GM19452 (cell line): Measurements from ENCODE around the gene UQCR11.
A peak's percentile ranks its signal among the peaks of the same experiment; 100 is the strongest.

ENCODE experiments used
- ATAC-seq: cut with Tn5 transposase; IDR thresholded peaks from one replicate; pipeline ENCODE4 v1.9.1; 2021; ENCODE audit not compliant: unreplicated experiment

Gene UQCR11

GRCh38 chr19:1616875-1617274, 11.6 kb upstream of the UQCR11 start:
- no peak for ATAC-seq

GRCh38 chr19:1616396-1616795, 11.1 kb upstream of the UQCR11 start:
- no peak for ATAC-seq

- no peak for ATAC-seq
Measured at GRCh38 chr19:1615156-1615765, 10.0 kb upstream of the UQCR11 start.

GRCh38 chr19:1613808-1614570, 8.7 kb upstream of the UQCR11 start:
- no peak for ATAC-seq

GRCh38 chr19:1613146-1613545, 7.9 kb upstream of the UQCR11 start:
- no peak for ATAC-seq

GRCh38 chr19:1612114-1613086, 7.1 kb upstream of the UQCR11 start:
- ATAC-seq = no peak

DNA sequence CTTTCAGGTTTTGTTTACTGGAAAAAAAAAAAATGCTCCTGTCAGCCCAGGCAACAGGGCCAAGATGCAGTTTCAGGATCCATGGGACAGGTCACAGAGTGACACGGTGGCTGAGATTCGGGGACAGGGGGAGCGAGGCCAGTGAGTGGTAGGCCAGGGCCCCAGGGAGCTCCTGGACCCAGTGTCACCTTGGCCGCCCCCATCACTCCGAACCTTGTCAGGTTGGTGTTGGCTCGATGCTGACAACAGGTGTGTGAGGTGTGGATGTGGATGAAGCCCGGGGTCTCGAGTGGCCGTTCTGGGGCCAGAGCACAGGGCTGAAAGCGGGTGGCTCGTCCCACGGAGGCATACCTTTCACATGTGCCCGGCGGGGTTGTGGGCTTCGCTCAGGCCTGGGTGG, 6.1 kb upstream of the UQCR11 start:
- ATAC-seq = no peak

DNA sequence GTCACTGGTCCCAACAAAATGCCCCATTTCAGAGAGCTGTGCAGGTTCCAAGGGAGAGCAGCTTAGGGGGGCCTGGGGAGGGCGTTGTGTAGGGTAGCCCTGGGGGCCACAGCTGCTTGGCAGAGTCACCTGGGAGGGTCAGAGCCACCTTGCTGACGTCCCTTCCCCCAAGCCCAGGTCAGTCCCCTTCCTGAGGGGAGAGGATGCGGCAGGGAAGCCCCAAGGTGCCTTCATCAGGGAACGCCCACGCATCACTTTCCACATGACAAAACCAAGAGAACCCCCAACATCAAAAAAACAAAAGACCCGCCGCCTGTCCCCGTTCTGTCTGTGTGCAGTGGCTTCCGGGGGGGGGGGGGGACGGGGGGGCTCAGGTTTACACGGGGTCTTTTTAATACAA, 5.3 kb upstream of the UQCR11 start:
- no peak for ATAC-seq

GRCh38 chr19:1609680-1610474, 4.6 kb upstream of the UQCR11 start:
- ATAC-seq = no peak

DNA sequence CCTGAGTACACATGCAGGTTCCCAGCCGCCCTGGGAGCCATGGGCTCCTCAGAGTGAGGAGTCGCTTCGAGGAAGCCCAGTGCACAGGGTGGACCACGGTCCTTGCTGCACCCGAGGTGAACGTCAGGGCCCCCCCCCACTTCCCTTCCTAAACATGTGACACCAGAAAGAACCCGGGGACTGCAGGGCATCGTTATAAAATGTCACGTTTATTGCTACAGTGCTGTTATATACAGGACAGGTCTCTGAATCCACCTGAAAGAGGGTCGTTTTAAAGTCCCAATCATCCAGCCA, 3.8 kb upstream of the UQCR11 start:
- ATAC-seq = no peak

DNA sequence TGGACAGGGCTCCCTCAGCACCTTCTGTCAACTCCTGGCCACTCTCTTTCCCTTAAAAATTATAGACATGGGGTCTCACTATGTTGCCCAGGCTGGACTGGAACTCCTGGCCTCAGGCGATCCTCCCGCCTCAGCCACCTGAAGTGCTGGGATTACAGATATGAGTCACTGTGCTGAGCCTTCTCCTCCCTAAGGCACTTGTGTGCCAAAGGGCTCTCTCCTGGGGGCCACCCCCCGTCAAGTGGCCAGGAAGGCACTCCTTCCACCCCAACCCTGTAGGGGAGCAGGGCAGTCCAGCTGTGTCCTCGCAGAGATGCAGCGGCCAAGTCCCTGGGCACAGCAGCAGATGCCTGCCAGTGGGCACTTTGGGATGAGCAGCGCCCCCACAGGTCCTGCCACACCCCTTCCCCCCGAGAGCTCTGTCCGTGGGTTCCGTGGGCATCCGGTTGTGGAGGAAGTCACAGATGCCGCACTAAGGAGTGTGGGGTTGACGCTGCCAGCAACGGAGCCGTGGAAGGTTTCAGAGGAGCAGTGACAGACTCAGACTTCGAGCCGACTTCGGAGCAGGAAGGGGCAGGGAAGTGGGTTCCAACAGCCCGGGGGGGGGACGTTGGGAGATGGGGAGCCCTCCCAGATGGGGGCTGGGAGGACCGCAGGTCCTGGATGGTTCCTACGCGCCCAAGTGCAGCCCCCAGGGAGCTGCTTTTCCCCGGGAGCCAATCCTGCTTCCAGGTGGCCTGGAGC, 3.3 kb upstream of the UQCR11 start:
- no peak for ATAC-seq

- ATAC-seq = no peak
Measured at GRCh38 chr19:1606138-1606651, 933 bp upstream of the UQCR11 start.

- no peak for ATAC-seq
Measured at GRCh38 chr19:1602091-1602707, 3.1 kb downstream of the UQCR11 start.

DNA sequence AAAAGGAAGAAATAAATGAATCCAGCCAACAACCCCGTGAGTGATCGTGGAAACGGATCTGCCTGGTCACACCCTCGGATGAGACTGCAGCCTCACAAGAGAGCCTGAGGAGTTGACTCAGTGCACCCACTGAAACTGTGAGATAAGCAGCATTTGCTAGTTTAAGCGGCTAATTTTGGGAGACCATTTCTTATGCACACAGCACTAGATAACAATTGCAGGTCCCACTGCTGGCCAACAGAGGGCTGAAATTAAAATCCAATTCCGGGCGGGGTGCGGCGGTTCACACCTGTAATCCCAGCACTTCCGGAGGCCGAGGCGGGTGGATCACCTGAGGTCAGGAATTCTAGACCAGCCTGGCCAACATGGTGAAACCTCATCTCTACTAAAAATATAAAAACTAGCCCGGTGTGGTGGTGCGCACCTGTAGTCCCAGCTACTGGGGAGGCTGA, 3.6 kb downstream of the UQCR11 start:
- no peak for ATAC-seq

DNA sequence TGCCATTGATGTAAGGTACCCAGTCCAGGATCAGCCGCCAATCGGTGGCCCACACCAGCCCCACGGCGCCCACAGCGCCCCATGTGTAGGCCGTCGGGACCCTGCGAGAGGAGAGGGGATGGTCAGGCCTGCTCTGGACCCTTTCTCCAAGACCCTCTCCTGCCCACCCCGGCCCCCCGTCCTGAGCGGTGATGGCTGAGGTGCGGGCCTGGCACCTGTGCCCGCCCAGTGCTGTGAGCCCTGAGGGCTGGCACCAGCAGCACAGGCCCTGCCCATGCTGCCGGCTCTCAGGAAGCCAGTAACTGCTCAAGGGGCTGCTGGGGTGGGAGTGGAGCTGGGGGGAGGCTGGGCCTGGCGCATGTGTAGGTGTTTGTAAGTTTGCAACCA, 5.8 kb downstream of the UQCR11 start:
- ATAC-seq = no peak

DNA sequence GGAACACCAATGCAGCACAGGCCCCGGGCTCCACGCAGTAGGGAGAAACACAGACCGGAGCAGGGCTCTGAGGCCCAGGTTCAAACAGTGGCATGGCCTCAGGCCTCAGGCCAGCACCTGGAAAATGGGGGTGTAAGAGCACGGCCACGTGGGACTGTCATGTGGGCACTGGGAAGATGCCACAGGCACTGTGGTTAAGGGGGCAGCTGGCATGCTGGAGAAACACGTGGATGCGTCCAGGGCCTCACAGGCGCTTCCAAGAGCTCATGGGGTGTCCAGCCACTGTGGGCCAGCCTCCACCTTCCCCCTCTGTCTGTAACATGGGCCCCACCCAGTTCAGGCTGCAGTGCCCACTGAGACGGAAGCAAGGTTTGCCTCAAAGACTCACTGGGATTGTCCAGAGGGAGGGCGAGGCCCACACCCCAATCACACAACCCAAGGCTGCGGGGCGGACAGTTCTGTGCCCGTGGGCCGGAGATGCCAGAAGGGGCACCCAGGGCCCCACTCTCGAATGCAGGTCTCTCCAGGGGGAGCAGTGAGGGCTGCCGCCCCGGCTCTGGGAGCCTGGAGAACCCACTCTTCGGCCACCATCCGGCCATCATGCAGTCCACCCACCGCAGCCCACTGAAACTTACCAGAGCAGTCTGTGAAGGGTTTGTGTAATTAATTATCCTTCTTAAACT, 6.3 kb downstream of the UQCR11 start:
- ATAC-seq = no peak

DNA sequence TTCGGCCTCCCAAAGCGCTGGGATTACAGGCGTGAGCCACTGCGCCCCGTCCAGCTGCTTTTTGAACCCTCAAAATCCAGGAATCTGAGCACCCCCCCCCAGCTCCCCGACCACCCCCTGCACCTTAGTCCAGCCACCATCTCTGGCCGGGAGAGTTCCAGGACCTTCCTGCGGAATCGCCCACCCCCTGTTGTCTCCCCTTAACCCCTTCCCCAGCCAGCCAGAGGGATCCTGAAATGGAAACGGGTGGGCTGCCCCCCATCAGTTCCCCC, 11.8 kb downstream of the UQCR11 start:
- ATAC-seq = no peak

GRCh38 chr19:1592755-1593500, 12.3 kb downstream of the UQCR11 start, which contains the start of gene MBD3:
Gene MBD3, minus strand, starts transcription at chr19:1592865. Its CDS starts 234 bp downstream, at chr19:1592631.
- ATAC-seq = peak; percentile 65
